H9 (cell line): ENCODE results near the gene FEM1C. TPM values are rescaled to one million over a fixed set of nuclear protein-coding genes. Genes with fewer than 3 reads are reported as not detected.

ENCODE experiments used
- DNase-seq: peaks from one replicate; pipeline ENCODE4 v3.0.0-alpha.2; 2017
- H2AFZ ChIP-seq: one replicate; pipeline ENCODE4 v1.6.1; 2013; ENCODE audit warnings: mild to moderate bottlenecking, low read length, control low read depth, moderate library complexity
- H2AK5ac ChIP-seq: 2 replicates; pipeline ENCODE4 v1.6.1; 2013; ENCODE audit warnings: low read length, control low read depth, mixed read lengths; ENCODE audit not compliant: insufficient read length
- H2BK120ac ChIP-seq: one replicate; pipeline ENCODE4 v1.6.1; 2013; ENCODE audit warnings: low read depth, mild to moderate bottlenecking, low read length, control low read depth, inconsistent platforms; ENCODE audit not compliant: poor library complexity, severe bottlenecking
- H2BK12ac ChIP-seq: 2 replicates; pipeline ENCODE4 v1.6.1; 2013; ENCODE audit warnings: low read length, control low read depth, mixed read lengths, low read depth; ENCODE audit not compliant: insufficient read length
- H2BK15ac ChIP-seq: 2 replicates; pipeline ENCODE4 v1.6.1; 2013; ENCODE audit warnings: low read depth, low read length, control low read depth
- H2BK20ac ChIP-seq: one replicate; pipeline ENCODE4 v1.6.1; 2013; ENCODE audit warnings: low read depth, mild to moderate bottlenecking, low read length, control low read depth, inconsistent platforms; ENCODE audit not compliant: poor library complexity, severe bottlenecking
- H2BK5ac ChIP-seq: 2 replicates; pipeline ENCODE4 v1.6.1; 2013; ENCODE audit warnings: low read length, control low read depth, mixed read lengths; ENCODE audit not compliant: insufficient read length
- H3K14ac ChIP-seq: 2 replicates; pipeline ENCODE4 v1.6.1; 2013; ENCODE audit warnings: low read length, control low read depth; ENCODE audit not compliant: insufficient read depth
- H3K18ac ChIP-seq: 2 replicates; pipeline ENCODE4 v1.6.1; 2013; ENCODE audit warnings: low read depth, mild to moderate bottlenecking, mixed read lengths, low read length, control low read depth; ENCODE audit not compliant: insufficient read length
- H3K23ac ChIP-seq: 2 replicates; pipeline ENCODE4 v1.6.1; 2013; ENCODE audit warnings: low read length, control low read depth, mixed read lengths, low read depth; ENCODE audit not compliant: insufficient read length
- H3K23me2 ChIP-seq: 2 replicates; pipeline ENCODE4 v1.6.1; 2013; ENCODE audit warnings: low read depth, mild to moderate bottlenecking, mixed read lengths, low read length, control low read depth; ENCODE audit not compliant: insufficient read length, poor library complexity, severe bottlenecking
- H3K27ac ChIP-seq: 2 replicates; pipeline ENCODE4 v1.5.1; 2013; ENCODE audit warnings: low read length, control low read depth, mixed read lengths, low read depth; ENCODE audit not compliant: insufficient read length
- H3K27me3 ChIP-seq: 2 replicates; pipeline ENCODE4 v1.6.1; 2013; ENCODE audit warnings: low read length, control low read depth, inconsistent platforms; ENCODE audit not compliant: insufficient read depth
- H3K4ac ChIP-seq: 2 replicates; pipeline ENCODE4 v1.6.1; 2013; ENCODE audit warnings: low read depth, mild to moderate bottlenecking, control low read depth, inconsistent platforms, low read length, moderate library complexity
- H3K4me1 ChIP-seq: 2 replicates; pipeline ENCODE4 v1.6.1; 2013; ENCODE audit warnings: low read length, control low read depth, inconsistent platforms; ENCODE audit not compliant: insufficient read depth
- H3K4me2 ChIP-seq: 2 replicates; pipeline ENCODE4 v1.6.1; 2013; ENCODE audit warnings: low read length, control low read depth, mixed read lengths; ENCODE audit not compliant: insufficient read length, insufficient read depth
- H3K56ac ChIP-seq: 2 replicates; pipeline ENCODE4 v1.6.1; 2013; ENCODE audit warnings: low read depth, mild to moderate bottlenecking, mixed read lengths, low read length, control low read depth; ENCODE audit not compliant: insufficient read length
- H3K79me1 ChIP-seq: 2 replicates; pipeline ENCODE4 v1.6.1; 2013; ENCODE audit warnings: low read depth, mild to moderate bottlenecking, moderate library complexity, low read length, control low read depth, inconsistent platforms; ENCODE audit not compliant: insufficient read depth, poor library complexity, severe bottlenecking
- H3K79me2 ChIP-seq: 2 replicates; pipeline ENCODE4 v1.6.1; 2013; ENCODE audit warnings: low read length, control low read depth, inconsistent platforms; ENCODE audit not compliant: insufficient read depth
- H3K9ac ChIP-seq: 2 replicates; pipeline ENCODE4 v1.6.1; 2013; ENCODE audit warnings: low read length, control low read depth, mixed read lengths; ENCODE audit not compliant: insufficient read length; ENCODE audit errors: extremely low read depth
- H3K9me3 ChIP-seq: one replicate; pipeline ENCODE4 v1.6.1; 2013; ENCODE audit warnings: low read depth, low read length, inconsistent platforms; ENCODE audit not compliant: control insufficient read depth
- H3T11ph ChIP-seq: one replicate; pipeline ENCODE4 v1.6.1; 2013; ENCODE audit warnings: mild to moderate bottlenecking, low read length, control low read depth, inconsistent platforms
- H4K20me1 ChIP-seq: one replicate; pipeline ENCODE4 v1.6.1; 2013; ENCODE audit not compliant: control insufficient read depth, insufficient read length, insufficient read depth
- H4K5ac ChIP-seq: 2 replicates; pipeline ENCODE4 v1.6.1; 2013; ENCODE audit warnings: low read depth, mild to moderate bottlenecking, mixed read lengths, low read length, control low read depth; ENCODE audit not compliant: insufficient read length
- H4K8ac ChIP-seq: replicated peaks from 2 replicates; pipeline ENCODE4 v1.6.1; 2013; ENCODE audit warnings: low read length, control low read depth, mixed read lengths, low read depth; ENCODE audit not compliant: insufficient read length
- H4K91ac ChIP-seq: 2 replicates; pipeline ENCODE4 v1.6.1; 2013; ENCODE audit warnings: low read depth, mild to moderate bottlenecking, moderate library complexity, mixed read lengths, low read length, control low read depth; ENCODE audit not compliant: insufficient read length
- H3K27ac Mint-ChIP-seq, 3 experiments: 2 replicates in 2 of 3; 3 replicates in 1 of 3; pipeline ENCODE4 v1.8.0; 2020 to 2021; ENCODE audit warnings: mixed read lengths in 3 of 3, mild to moderate bottlenecking in 1 of 3, moderate library complexity in 1 of 3
- H3K27me3 Mint-ChIP-seq: 2 replicates; pipeline ENCODE4 v1.8.0; 2021; ENCODE audit warnings: low read depth, mild to moderate bottlenecking, moderate library complexity, mixed read lengths
- H3K36me3 Mint-ChIP-seq, 3 experiments: 2 replicates in 2 of 3; 3 replicates in 1 of 3; pipeline ENCODE4 v1.8.0; 2020 to 2021; ENCODE audit warnings: low read depth in 3 of 3, mixed read lengths in 3 of 3; ENCODE audit not compliant: insufficient read depth in 1 of 3
- H3K4me1 Mint-ChIP-seq, 2 experiments: 2 replicates each; pipeline ENCODE4 v1.8.0; 2020; ENCODE audit warnings: mixed read lengths in 2 of 2
- H3K4me3 Mint-ChIP-seq, 2 experiments: 2 replicates in 1 of 2; 3 replicates in 1 of 2; pipeline ENCODE4 v1.8.0; 2020 to 2021; ENCODE audit warnings: mild to moderate bottlenecking in 2 of 2, mixed read lengths in 2 of 2, moderate library complexity in 1 of 2
- H3K9me3 Mint-ChIP-seq, 2 experiments: 2 replicates in 1 of 2; 3 replicates in 1 of 2; pipeline ENCODE4 v1.8.0; 2020; ENCODE audit warnings: mild to moderate bottlenecking in 2 of 2, mixed read lengths in 2 of 2, moderate library complexity in 1 of 2
- WGBS: extraction: QIAGEN DNeasy Blood & Tissue Kit; methylation state at CpG from one replicate; pipeline ENCODE4 v1.1.7; 2013; ENCODE audit warnings: missing lambda C conversion rate, low lambda C conversion rate, mixed read lengths; ENCODE audit not compliant: insufficient read length; ENCODE audit errors: extremely low coverage; 5-methylcytosine and 5-hydroxymethylcytosine counted together
- total RNA-seq: library from RNA; stranded (reverse); gene quantifications from 2 replicates; pipeline ENCODE4 v1.2.1, GENCODE V29; 2021
- TF ChIP-seq, protein P1 (sequence below): fragments of 200-600 bp; sonication (generic); conservative IDR thresholded peaks from 3 replicates; pipeline ENCODE4 v1.8.0; 2021; ENCODE audit warnings: antibody characterized with exemption, mild to moderate bottlenecking

Gene FEM1C
- total RNA-seq, 1 experiment from 2014 or later = 15.2 TPM

GRCh38 chr5:115484368-115484767 lies 60.2 kb downstream of the FEM1C start:
- H2BK20ac ChIP-seq = no peak overlapping the region
- H3K79me1 ChIP-seq = no peaks in the 10 kb centered on the region
- no peaks in the 10 kb centered on the region for H3K36me3 Mint-ChIP-seq
- H2BK15ac ChIP-seq = no peak overlapping the region
- no peak overlapping the region for H3T11ph ChIP-seq
- H3K27ac Mint-ChIP-seq = no peak overlapping the region
- peaks cover 6 to 10% of the 10 kb centered on the region in 2 experiments for H3K4me1 Mint-ChIP-seq
- H3K4me3 Mint-ChIP-seq = no peak overlapping the region
- no peaks in the 10 kb centered on the region for H3K79me2 ChIP-seq
- no peak overlapping the region for H3K27ac ChIP-seq
- no peak overlapping the region for H3K18ac ChIP-seq
- TF ChIP-seq, protein P1, sequence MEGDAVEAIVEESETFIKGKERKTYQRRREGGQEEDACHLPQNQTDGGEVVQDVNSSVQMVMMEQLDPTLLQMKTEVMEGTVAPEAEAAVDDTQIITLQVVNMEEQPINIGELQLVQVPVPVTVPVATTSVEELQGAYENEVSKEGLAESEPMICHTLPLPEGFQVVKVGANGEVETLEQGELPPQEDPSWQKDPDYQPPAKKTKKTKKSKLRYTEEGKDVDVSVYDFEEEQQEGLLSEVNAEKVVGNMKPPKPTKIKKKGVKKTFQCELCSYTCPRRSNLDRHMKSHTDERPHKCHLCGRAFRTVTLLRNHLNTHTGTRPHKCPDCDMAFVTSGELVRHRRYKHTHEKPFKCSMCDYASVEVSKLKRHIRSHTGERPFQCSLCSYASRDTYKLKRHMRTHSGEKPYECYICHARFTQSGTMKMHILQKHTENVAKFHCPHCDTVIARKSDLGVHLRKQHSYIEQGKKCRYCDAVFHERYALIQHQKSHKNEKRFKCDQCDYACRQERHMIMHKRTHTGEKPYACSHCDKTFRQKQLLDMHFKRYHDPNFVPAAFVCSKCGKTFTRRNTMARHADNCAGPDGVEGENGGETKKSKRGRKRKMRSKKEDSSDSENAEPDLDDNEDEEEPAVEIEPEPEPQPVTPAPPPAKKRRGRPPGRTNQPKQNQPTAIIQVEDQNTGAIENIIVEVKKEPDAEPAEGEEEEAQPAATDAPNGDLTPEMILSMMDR = no peak
- no peak overlapping the region for H3K4ac ChIP-seq
- H3K23me2 ChIP-seq = no peaks in the 10 kb centered on the region
- H3K9me3 Mint-ChIP-seq = no peaks in the 10 kb centered on the region
- no peaks in the 10 kb centered on the region for H3K9me3 ChIP-seq
- no peaks in the 10 kb centered on the region for H3K4me1 ChIP-seq
- no peak overlapping the region for H3K14ac ChIP-seq
- no peak overlapping the region for H3K56ac ChIP-seq
- no peak overlapping the region for H2AK5ac ChIP-seq
- no peaks in the 10 kb centered on the region; the same call in 1 of the 2 replicates for H3K27me3 Mint-ChIP-seq
- no peak overlapping the region for H4K8ac ChIP-seq
- H4K91ac ChIP-seq = no peak overlapping the region
- no peak overlapping the region for H3K9ac ChIP-seq
- no CpG with 5 or more reads among the region's 4 CpGs for WGBS
- H2BK120ac ChIP-seq = no peak overlapping the region
- H4K5ac ChIP-seq = no peak overlapping the region
- no peak overlapping the region for H2BK12ac ChIP-seq
- H2AFZ ChIP-seq = no peak overlapping the region
- no peaks in the 10 kb centered on the region for H4K20me1 ChIP-seq
- no peak overlapping the region for H3K23ac ChIP-seq
- H3K27me3 ChIP-seq = no peaks in the 10 kb centered on the region; the same call in 1 of the 2 replicates
- no peak for DNase-seq
- H3K4me2 ChIP-seq = no peak overlapping the region
- H2BK5ac ChIP-seq = no peak overlapping the region
